ENCODE results near the gene WDFY2.

GRCh38 chr13:51581148-51581820 is 3.0 kb upstream of the WDFY2 start:
- TF ChIP-seq, protein P1, sequence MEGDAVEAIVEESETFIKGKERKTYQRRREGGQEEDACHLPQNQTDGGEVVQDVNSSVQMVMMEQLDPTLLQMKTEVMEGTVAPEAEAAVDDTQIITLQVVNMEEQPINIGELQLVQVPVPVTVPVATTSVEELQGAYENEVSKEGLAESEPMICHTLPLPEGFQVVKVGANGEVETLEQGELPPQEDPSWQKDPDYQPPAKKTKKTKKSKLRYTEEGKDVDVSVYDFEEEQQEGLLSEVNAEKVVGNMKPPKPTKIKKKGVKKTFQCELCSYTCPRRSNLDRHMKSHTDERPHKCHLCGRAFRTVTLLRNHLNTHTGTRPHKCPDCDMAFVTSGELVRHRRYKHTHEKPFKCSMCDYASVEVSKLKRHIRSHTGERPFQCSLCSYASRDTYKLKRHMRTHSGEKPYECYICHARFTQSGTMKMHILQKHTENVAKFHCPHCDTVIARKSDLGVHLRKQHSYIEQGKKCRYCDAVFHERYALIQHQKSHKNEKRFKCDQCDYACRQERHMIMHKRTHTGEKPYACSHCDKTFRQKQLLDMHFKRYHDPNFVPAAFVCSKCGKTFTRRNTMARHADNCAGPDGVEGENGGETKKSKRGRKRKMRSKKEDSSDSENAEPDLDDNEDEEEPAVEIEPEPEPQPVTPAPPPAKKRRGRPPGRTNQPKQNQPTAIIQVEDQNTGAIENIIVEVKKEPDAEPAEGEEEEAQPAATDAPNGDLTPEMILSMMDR (IDR thresholded peaks at IDR 0.05; ENCODE audit: insufficient read depth, low read depth, low read length) = no peak
- TF ChIP-seq EZH2 (IDR thresholded peaks at IDR 0.05; ENCODE audit: insufficient read depth, low read length) = no peak
